ENCODE measurements around the gene LCE6A.

LCE6A gene

GRCh38 chr1:152884085-152884484 is 41.4 kb downstream of the LCE6A start:
- DNase-seq (ENCODE audit: low read depth), result no peak
- TF ChIP-seq POLR2A (IDR thresholded peaks at IDR 0.05; ENCODE audit: extremely low read depth, insufficient read length) (no peak), MYC (IDR thresholded peaks at IDR 0.05; ENCODE audit: low read depth, low read length) (no peak), MAX (IDR thresholded peaks at IDR 0.05; ENCODE audit: low read depth, low read length) (no peak)
- H3K4me3 ChIP-seq (ENCODE audit: low read depth, low read length), result no peak overlapping the region

- DNase-seq (ENCODE audit: low read depth), result no peak
- TF ChIP-seq CTCF (IDR thresholded peaks at IDR 0.05; ENCODE audit: low read depth, low read length), result no peak
- TF ChIP-seq MAX (IDR thresholded peaks at IDR 0.05; ENCODE audit: low read depth, low read length), result no peak
- no peak for TF ChIP-seq MYC (IDR thresholded peaks at IDR 0.05; ENCODE audit: low read depth, low read length)
- TF ChIP-seq POLR2A (IDR thresholded peaks at IDR 0.05; ENCODE audit: extremely low read depth, insufficient read length), result no peak
- H3K4me3 ChIP-seq (ENCODE audit: low read depth, low read length), result no peak overlapping the region
Observed at GRCh38 chr1:152884506-152884905, 41.9 kb downstream of the LCE6A start.

- no peak for DNase-seq (ENCODE audit: low read depth)
- no peak overlapping the region for H3K4me3 ChIP-seq (ENCODE audit: low read depth, low read length)
- TF ChIP-seq CTCF (IDR thresholded peaks at IDR 0.05; ENCODE audit: low read depth, low read length), result no peak
- TF ChIP-seq MYC (IDR thresholded peaks at IDR 0.05; ENCODE audit: low read depth, low read length), result no peak
- no peak for TF ChIP-seq MAX (IDR thresholded peaks at IDR 0.05; ENCODE audit: low read depth, low read length)
- no peak for TF ChIP-seq POLR2A (IDR thresholded peaks at IDR 0.05; ENCODE audit: extremely low read depth, insufficient read length)
Observed at GRCh38 chr1:152884966-152885624, 42.4 kb downstream of the LCE6A start.

GRCh38 chr1:152886085-152886484 is 43.4 kb downstream of the LCE6A start:
- no peak for DNase-seq (ENCODE audit: low read depth)
- TF ChIP-seq POLR2A (IDR thresholded peaks at IDR 0.05; ENCODE audit: extremely low read depth, insufficient read length), result no peak
- TF ChIP-seq CTCF (IDR thresholded peaks at IDR 0.05; ENCODE audit: low read depth, low read length), result no peak
- TF ChIP-seq MAX (IDR thresholded peaks at IDR 0.05; ENCODE audit: low read depth, low read length), result no peak
- no peak for TF ChIP-seq MYC (IDR thresholded peaks at IDR 0.05; ENCODE audit: low read depth, low read length)

GRCh38 chr1:152886758-152887409 is 44.2 kb downstream of the LCE6A start:
- TF ChIP-seq MYC (IDR thresholded peaks at IDR 0.05; ENCODE audit: low read depth, low read length) (no peak), POLR2A (IDR thresholded peaks at IDR 0.05; ENCODE audit: extremely low read depth, insufficient read length) (no peak), MAX (IDR thresholded peaks at IDR 0.05; ENCODE audit: low read depth, low read length) (no peak), CTCF (IDR thresholded peaks at IDR 0.05; ENCODE audit: low read depth, low read length) (no peak)
- no peak for DNase-seq (ENCODE audit: low read depth)

More at GRCh38 chr1:152886085-152886484, 43.4 kb downstream of the LCE6A start:
- no peak overlapping the region for H3K4me3 ChIP-seq (ENCODE audit: low read depth, low read length)

GRCh38 chr1:152888126-152888525 is 45.5 kb downstream of the LCE6A start:
- DNase-seq (ENCODE audit: low read depth), result no peak
- no peak overlapping the region for H3K4me3 ChIP-seq (ENCODE audit: low read depth, low read length)
- TF ChIP-seq MAX (IDR thresholded peaks at IDR 0.05; ENCODE audit: low read depth, low read length), result no peak
- TF ChIP-seq MYC (IDR thresholded peaks at IDR 0.05; ENCODE audit: low read depth, low read length), result no peak
- no peak for TF ChIP-seq CTCF (IDR thresholded peaks at IDR 0.05; ENCODE audit: low read depth, low read length)
- TF ChIP-seq POLR2A (IDR thresholded peaks at IDR 0.05; ENCODE audit: extremely low read depth, insufficient read length), result no peak

More at GRCh38 chr1:152886758-152887409, 44.2 kb downstream of the LCE6A start:
- no peak overlapping the region for H3K4me3 ChIP-seq (ENCODE audit: low read depth, low read length)

All from NB4 (cell line).